ENCODE results near the gene SLIT3.

The SLIT3 gene

GRCh38 chr5:168979135-168979534, 321.8 kb downstream of the SLIT3 start:
- no peaks in the 10 kb centered on the region for H3K36me3 ChIP-seq (replicated peaks)
- DNase-seq, result no peak
- no peak overlapping the region for H3K27ac ChIP-seq
- no peaks in the 10 kb centered on the region for H3K27me3 ChIP-seq (replicated peaks)
- TF ChIP-seq CTCF (IDR thresholded peaks at IDR 0.05; ENCODE audit: low read depth, low read length, missing control alignments), result no peak
- in situ Hi-C loops (cut with HindIII; ENCODE audit: low pct_ligation_motif_present, low sequenced_read_pairs), result no loop called here
- H3K4me3 ChIP-seq (ENCODE audit: low read depth, low read length), result no peak overlapping the region

- Histone ChIP-seq H3K27me3 (replicated peaks) (no peaks in the 10 kb centered on the region), H3K4me3 (ENCODE audit: low read depth, low read length) (no peak overlapping the region), H3K27ac (no peak overlapping the region), H3K36me3 (replicated peaks) (no peaks in the 10 kb centered on the region)
- TF ChIP-seq CTCF (IDR thresholded peaks at IDR 0.05; ENCODE audit: low read depth, low read length, missing control alignments), result no peak
- DNase-seq, result no peak
- in situ Hi-C loops (cut with HindIII; ENCODE audit: low pct_ligation_motif_present, low sequenced_read_pairs), result no loop called here
Observed at GRCh38 chr5:168978500-168978899, 322.4 kb downstream of the SLIT3 start.

DNA sequence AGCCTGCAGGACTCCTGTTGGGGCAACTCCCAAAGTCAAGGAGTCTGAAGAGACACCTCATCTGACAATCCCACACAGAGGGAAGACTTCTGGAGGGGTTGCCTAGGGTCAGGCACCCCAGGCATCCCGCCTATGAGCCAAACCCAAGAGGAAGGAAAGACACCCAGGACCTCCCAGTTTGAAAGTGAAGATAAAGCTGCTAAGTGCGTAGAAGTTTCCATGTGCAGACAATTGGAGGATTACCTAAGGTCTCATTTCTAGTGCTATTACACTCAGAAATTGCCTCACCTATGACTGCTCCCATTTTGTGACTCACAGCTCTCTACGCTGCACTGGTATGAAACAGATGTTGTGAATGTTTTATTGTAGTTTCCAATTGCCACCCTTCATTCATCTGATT, 322.9 kb downstream of the SLIT3 start:
- Histone ChIP-seq H3K36me3 (replicated peaks) (no peaks in the 10 kb centered on the region), H3K27me3 (replicated peaks) (no peaks in the 10 kb centered on the region), H3K4me3 (ENCODE audit: low read depth, low read length) (no peak overlapping the region), H3K27ac (no peak overlapping the region)
- DNase-seq, result no peak
- in situ Hi-C loops (cut with HindIII; ENCODE audit: low pct_ligation_motif_present, low sequenced_read_pairs), result no loop called here
- no peak for TF ChIP-seq CTCF (IDR thresholded peaks at IDR 0.05; ENCODE audit: low read depth, low read length, missing control alignments)

- no peak overlapping the region for H3K27ac ChIP-seq
- TF ChIP-seq CTCF (IDR thresholded peaks at IDR 0.05; ENCODE audit: low read depth, low read length, missing control alignments), result no peak
- in situ Hi-C loops (cut with HindIII; ENCODE audit: low pct_ligation_motif_present, low sequenced_read_pairs), result no loop called here
- no peaks in the 10 kb centered on the region for H3K36me3 ChIP-seq (replicated peaks)
- no peaks in the 10 kb centered on the region for H3K27me3 ChIP-seq (replicated peaks)
- no peak overlapping the region for H3K4me3 ChIP-seq (ENCODE audit: low read depth, low read length)
- DNase-seq, result no peak
Observed at GRCh38 chr5:168976311-168976970, 324.5 kb downstream of the SLIT3 start.

- no peak for DNase-seq
- in situ Hi-C loops (cut with HindIII; ENCODE audit: low pct_ligation_motif_present, low sequenced_read_pairs), result no loop called here
Observed at GRCh38 chr5:168975331-168975730, 325.6 kb downstream of the SLIT3 start.

More at GRCh38 chr5:168975331-168975730, 325.6 kb downstream of the SLIT3 start:
- Histone ChIP-seq H3K4me3 (ENCODE audit: low read depth, low read length) (no peak overlapping the region), H3K27ac (no peak overlapping the region), H3K27me3 (replicated peaks) (no peaks in the 10 kb centered on the region), H3K36me3 (replicated peaks) (no peaks in the 10 kb centered on the region)
- no peak for TF ChIP-seq CTCF (IDR thresholded peaks at IDR 0.05; ENCODE audit: low read depth, low read length, missing control alignments)
